Esophagus squamous epithelium (tissue), 5 donors: ENCODE results near the gene ELP4. TPM values are rescaled to one million over a fixed set of nuclear protein-coding genes. Genes with fewer than 3 reads are reported as not detected.

ENCODE experiments used
- DNase-seq: peaks from one replicate; lab custom pipeline; 2025; lab: John Stamatoyannopoulos, UW
- H3K27ac ChIP-seq, 4 donors: fragments of 200-600 bp; sonication (generic); one replicate each; pipeline ENCODE4 v1.5.1; 2016 to 2019; ENCODE audit warnings: mild to moderate bottlenecking in 1 of 4
- H3K27me3 ChIP-seq, 4 donors: fragments of 200-600 bp; sonication (generic); 1 replicate in 3 of 4; 2 replicates in 1 of 4; pipeline versions ENCODE4 v1.5.1 to v1.6.0; 2017 to 2021; ENCODE audit warnings: antibody characterized with exemption in 1 of 4
- H3K36me3 ChIP-seq, 3 donors: fragments of 200-600 bp; sonication (generic); one replicate each; pipeline ENCODE4 v1.5.1; 2016 to 2019
- H3K4me1 ChIP-seq, 3 donors: fragments of 200-600 bp; sonication (generic); one replicate each; pipeline ENCODE4 v1.5.1; 2017 to 2019
- H3K4me3 ChIP-seq, 4 donors: fragments of 200-600 bp; sonication (generic); 1 replicate in 3 of 4; 2 replicates in 1 of 4; pipeline ENCODE4 v1.5.1; 2016 to 2019; ENCODE audit warnings: mild to moderate bottlenecking in 2 of 4, moderate library complexity in 1 of 4
- H3K9me3 ChIP-seq, 3 donors: fragments of 200-600 bp; sonication (generic); one replicate each; pipeline ENCODE4 v1.5.1; 2016 to 2019
- POLR2A ChIP-seq, 4 donors: fragments of 450-650 bp; IDR thresholded peaks; one replicate each; pipeline ENCODE4 v1.6.1; 2017; ENCODE audit warnings: antibody characterized with exemption in 4 of 4, mild to moderate bottlenecking in 4 of 4, moderate library complexity in 3 of 4
- WGBS, 2 donors: methylation state at CpG; one replicate each; pipeline ENCODE4 v1.1.5; 2018; 5-methylcytosine and 5-hydroxymethylcytosine counted together
- intact Hi-C: fragments of 100-400 bp; cut with DNase I; formaldehyde crosslinking; loops from one replicate; pipeline ENCODE4 v1.15.0; 2022
- total RNA-seq, 4 donors: library from RNA; depleted of rRNA; stranded (reverse); fragments of >200 nt; gene quantifications; one replicate each; pipeline ENCODE4 v1.1.0, GENCODE V29; 2016
- TF ChIP-seq, protein P1 (sequence below), 6 experiments: fragments of 450-650 bp in 4 of 6; fragments of 200-600 bp in 2 of 6; sonication (generic) in 2 of 6; IDR thresholded peaks; one replicate each; pipeline ENCODE4 v1.5.1; 2016 to 2019; ENCODE audit warnings: antibody characterized with exemption in 6 of 6, mild to moderate bottlenecking in 4 of 6, moderate library complexity in 4 of 6
- donor health status: DM: yes; HTN: yes; CAD: no.

The ELP4 gene
- total RNA-seq, 4 donors from 2014 or later, result 15.7 to 24.6 (median 23.9) TPM

DNA sequence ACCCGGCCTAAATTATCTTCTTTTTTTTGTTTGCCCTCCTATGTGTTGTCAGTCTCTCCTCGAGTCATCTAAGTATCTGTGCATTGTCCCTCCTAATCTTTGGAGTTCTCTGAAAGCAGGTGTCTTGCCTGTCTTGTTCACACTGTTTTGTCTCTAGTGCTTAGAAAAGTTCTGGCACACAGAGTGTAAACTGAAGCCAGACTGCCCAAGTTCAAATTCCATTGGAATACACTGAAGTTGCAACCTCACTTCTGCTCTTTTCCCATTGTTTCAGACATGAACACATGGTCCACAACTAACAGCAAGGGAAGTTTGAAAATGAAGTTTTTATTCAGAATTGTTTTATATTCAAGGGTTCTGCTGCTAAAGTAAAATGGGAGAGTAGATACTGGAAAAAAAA, 262.8 kb downstream of the ELP4 start:
- no peaks in the 10 kb centered on the region for H3K9me3 ChIP-seq
- intact Hi-C loops, result no loop called here
- H3K4me3 ChIP-seq, result no peak overlapping the region
- H3K27me3 ChIP-seq, result no peaks in the 10 kb centered on the region
- 81 to 86% methylated on average over 2 of the region's 2 CpGs for WGBS, 2 donors
- TF ChIP-seq POLR2A (IDR thresholded peaks at IDR 0.05), result no peak
- TF ChIP-seq, protein P1, sequence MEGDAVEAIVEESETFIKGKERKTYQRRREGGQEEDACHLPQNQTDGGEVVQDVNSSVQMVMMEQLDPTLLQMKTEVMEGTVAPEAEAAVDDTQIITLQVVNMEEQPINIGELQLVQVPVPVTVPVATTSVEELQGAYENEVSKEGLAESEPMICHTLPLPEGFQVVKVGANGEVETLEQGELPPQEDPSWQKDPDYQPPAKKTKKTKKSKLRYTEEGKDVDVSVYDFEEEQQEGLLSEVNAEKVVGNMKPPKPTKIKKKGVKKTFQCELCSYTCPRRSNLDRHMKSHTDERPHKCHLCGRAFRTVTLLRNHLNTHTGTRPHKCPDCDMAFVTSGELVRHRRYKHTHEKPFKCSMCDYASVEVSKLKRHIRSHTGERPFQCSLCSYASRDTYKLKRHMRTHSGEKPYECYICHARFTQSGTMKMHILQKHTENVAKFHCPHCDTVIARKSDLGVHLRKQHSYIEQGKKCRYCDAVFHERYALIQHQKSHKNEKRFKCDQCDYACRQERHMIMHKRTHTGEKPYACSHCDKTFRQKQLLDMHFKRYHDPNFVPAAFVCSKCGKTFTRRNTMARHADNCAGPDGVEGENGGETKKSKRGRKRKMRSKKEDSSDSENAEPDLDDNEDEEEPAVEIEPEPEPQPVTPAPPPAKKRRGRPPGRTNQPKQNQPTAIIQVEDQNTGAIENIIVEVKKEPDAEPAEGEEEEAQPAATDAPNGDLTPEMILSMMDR (IDR thresholded peaks at IDR 0.05), result no peak
- H3K4me1 ChIP-seq, result no peaks in the 10 kb centered on the region
- no peak overlapping the region for H3K27ac ChIP-seq
- no peak for DNase-seq
- H3K36me3 ChIP-seq, result no peaks in the 10 kb centered on the region

DNA sequence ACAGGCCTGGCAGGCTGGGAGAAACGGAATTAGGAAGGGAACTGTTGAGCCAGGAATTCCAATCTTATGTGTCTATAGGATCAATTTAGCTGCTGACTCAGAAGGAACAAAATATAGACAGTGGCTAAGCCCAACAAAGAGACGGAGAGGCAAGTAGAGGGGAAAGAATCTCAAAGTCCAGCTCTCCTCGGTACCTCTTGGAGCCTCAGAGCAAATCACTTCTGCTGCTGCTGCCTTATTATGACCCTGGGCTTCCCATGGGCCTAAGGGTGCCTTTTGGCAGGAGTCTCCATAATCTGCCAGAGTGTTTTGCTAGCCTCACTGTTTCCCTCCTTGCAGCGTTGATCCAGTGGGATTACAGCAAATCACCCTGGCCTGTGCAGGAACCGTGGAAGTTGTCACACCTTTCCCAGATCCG, 269.8 kb downstream of the ELP4 start:
- no peaks in the 10 kb centered on the region for H3K27me3 ChIP-seq
- no peak for DNase-seq
- no peaks in the 10 kb centered on the region for H3K4me1 ChIP-seq
- WGBS, 2 donors, result 58 to 60% methylated on average over 6 of the region's 6 CpGs
- no peaks in the 10 kb centered on the region for H3K36me3 ChIP-seq
- intact Hi-C loops, result no loop called here
- no peaks in the 10 kb centered on the region for H3K9me3 ChIP-seq
- TF ChIP-seq, protein P1 (IDR thresholded peaks at IDR 0.05), result no peak
- TF ChIP-seq POLR2A (IDR thresholded peaks at IDR 0.05), result no peak
- H3K4me3 ChIP-seq, result no peak overlapping the region
- no peak overlapping the region for H3K27ac ChIP-seq

DNA sequence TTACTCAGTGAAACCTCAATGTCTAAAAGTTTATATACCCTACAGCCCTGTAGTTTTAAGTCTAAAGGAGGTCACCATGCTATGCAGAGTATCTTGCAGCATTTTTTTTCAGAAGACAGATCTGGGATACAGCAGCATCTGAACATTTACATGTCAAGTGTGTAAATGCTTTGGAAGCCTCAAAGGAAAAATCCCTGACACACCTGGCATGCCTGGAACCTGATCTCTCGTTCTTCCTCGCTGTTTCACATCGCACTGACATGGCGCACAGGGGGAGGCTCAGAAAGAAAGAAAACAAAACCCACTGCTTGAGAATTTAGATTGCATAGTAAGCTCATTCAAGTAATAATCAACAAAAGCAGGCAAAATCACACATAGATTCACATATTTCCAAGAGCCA, 270.5 kb downstream of the ELP4 start:
- Histone ChIP-seq H3K4me1 (no peaks in the 10 kb centered on the region), H3K36me3 (no peaks in the 10 kb centered on the region), H3K27me3 (no peaks in the 10 kb centered on the region), H3K4me3 (no peak overlapping the region), H3K27ac (no peak overlapping the region), H3K9me3 (no peaks in the 10 kb centered on the region)
- no peak for DNase-seq
- no peak for TF ChIP-seq POLR2A (IDR thresholded peaks at IDR 0.05)
- TF ChIP-seq, protein P1 (IDR thresholded peaks at IDR 0.05), result no peak
- intact Hi-C loops, result no loop called here
- WGBS, 2 donors, result 94% methylated on average over 4 of the region's 4 CpGs

DNA sequence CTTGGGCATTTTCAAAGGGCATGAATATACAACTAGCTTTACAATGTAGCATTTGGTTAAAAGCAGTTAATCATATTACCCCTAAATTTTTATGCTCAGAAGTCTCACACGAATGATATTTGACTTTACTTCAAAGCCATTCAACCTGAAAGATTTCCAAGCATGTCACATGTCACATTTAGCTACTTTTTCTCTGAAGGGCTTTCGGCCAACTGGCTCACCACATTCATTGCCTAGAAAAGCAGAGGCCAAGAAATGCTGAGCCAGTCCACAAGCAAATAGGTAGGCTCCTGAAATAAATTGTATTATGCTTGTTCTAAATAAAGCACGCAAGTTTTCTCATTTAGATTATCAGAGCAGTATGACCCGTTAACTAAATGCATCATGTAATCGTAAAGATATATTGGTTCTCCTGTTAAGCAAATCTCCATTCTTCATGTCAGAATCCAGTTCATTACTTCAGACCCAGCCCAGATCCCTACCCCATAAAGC, 271.0 kb downstream of the ELP4 start:
- Histone ChIP-seq H3K4me1 (no peaks in the 10 kb centered on the region), H3K36me3 (no peaks in the 10 kb centered on the region), H3K27ac (no peak overlapping the region), H3K27me3 (no peaks in the 10 kb centered on the region), H3K4me3 (no peak overlapping the region), H3K9me3 (no peaks in the 10 kb centered on the region)
- no peak for DNase-seq
- TF ChIP-seq, protein P1 (IDR thresholded peaks at IDR 0.05), result no peak
- no peak for TF ChIP-seq POLR2A (IDR thresholded peaks at IDR 0.05)
- 78 to 83% methylated on average over 5 of the region's 5 CpGs for WGBS, 2 donors
- intact Hi-C loops, result no loop called here

DNA sequence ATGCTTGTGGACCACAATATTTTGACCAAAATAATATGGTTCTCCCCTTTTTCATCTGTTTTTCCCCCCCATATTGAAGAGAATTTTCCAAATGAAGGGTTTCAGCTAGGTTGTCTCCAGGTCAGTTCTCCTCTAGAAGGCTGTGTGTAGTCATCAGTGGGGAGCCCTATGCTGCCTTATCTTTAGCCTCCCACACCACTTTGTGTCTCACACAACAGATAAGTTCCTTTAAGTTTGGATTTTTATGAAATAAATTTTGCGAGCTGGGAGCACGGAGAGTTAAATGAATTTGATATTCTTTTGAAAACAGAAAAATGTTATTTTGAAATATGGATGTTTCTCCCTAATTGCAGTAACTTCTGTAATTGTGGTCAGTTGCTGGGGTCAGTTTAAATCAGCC, 272.7 kb downstream of the ELP4 start:
- Histone ChIP-seq H3K9me3 (no peaks in the 10 kb centered on the region), H3K4me3 (no peak overlapping the region), H3K36me3 (no peaks in the 10 kb centered on the region), H3K4me1 (no peaks in the 10 kb centered on the region), H3K27ac (no peak overlapping the region), H3K27me3 (no peaks in the 10 kb centered on the region)
- WGBS, 2 donors, result 93 to 96% methylated on average over 2 of the region's 2 CpGs
- intact Hi-C loops, result no loop called here
- TF ChIP-seq, protein P1 (IDR thresholded peaks at IDR 0.05), result no peak
- no peak for TF ChIP-seq POLR2A (IDR thresholded peaks at IDR 0.05)
- no peak for DNase-seq
